ENCODE results near the gene STAU1. TPM values are rescaled to one million over a fixed set of nuclear protein-coding genes. Genes with fewer than 3 reads are reported as not detected.

Gene STAU1
- 10 to 100 TPM; 56.6 to 60.5 TPM for total RNA-seq

- POLR2A ChIA-PET: interaction anchor here (1.0 to 3.3 kb wide), 9 partner anchors 8 to 141 kb away, joined by 3 to 29 read pairs (median 5); partner anchors contain the start of genes CSE1L, DDX27 and ZNFX1
- Mint-ChIP-seq H3K36me3 (ENCODE audit: low read depth) (peaks cover 27% of the 10 kb centered on the region), H3K4me1 (peaks cover 38% of the 10 kb centered on the region), H3K27ac (peak within 1 kb of the TSS; percentile 89), H3K4me3 (peak within 1 kb of the TSS; percentile 90), H3K9me3 (no peaks in the 10 kb centered on the region), H3K27me3 (peaks cover 7% of the 10 kb centered on the region)
- CTCF ChIA-PET: interaction anchor here (0.7 to 1.7 kb wide), 5 partner anchors 9 to 366 kb away, joined by 3 to 14 read pairs (median 3); partner anchors contain the start of gene DDX27
- DNase-seq: peak; percentile 96
These were observed at the start of gene STAU1 for GRCh38 chr20:49187851-49188641. Gene STAU1, minus strand, starts transcription at chr20:49188334. Its CDS starts 22,133 bp downstream, at chr20:49166201.

GRCh38 chr20:49237531-49237930 lies 49.4 kb upstream of the STAU1 start:
- ChIA-PET POLR2A (interaction anchor here (0.9 to 1.7 kb wide), 4 partner anchors 9 to 23 kb away, joined by 3 to 13 read pairs (median 4); partner anchors contain the start of gene DDX27), CTCF (interaction anchor here (0.6 to 1.9 kb wide), 6 partner anchors 9 to 105 kb away, joined by 3 to 12 read pairs (median 5); no protein-coding TSS in a partner anchor)
- no peak overlapping the region for H3K27ac Mint-ChIP-seq
- H3K27me3 Mint-ChIP-seq: no peaks in the 10 kb centered on the region
- no peak for DNase-seq
- H3K4me1 Mint-ChIP-seq: no peaks in the 10 kb centered on the region
- H3K9me3 Mint-ChIP-seq: no peaks in the 10 kb centered on the region
- H3K36me3 Mint-ChIP-seq (ENCODE audit: low read depth): peaks cover 72% of the 10 kb centered on the region
- H3K4me3 Mint-ChIP-seq: no peak overlapping the region

GRCh38 chr20:49236301-49236700 lies 48.2 kb upstream of the STAU1 start:
- H3K4me3 Mint-ChIP-seq: no peak overlapping the region
- DNase-seq: no peak
- no peaks in the 10 kb centered on the region for H3K9me3 Mint-ChIP-seq
- H3K36me3 Mint-ChIP-seq (ENCODE audit: low read depth): peaks cover 66% of the 10 kb centered on the region
- CTCF ChIA-PET: interaction anchor here (1.9 kb wide), 1 partner anchor 11 kb away, joined by 12 read pairs; no protein-coding TSS in a partner anchor
- H3K27ac Mint-ChIP-seq: no peak overlapping the region
- H3K27me3 Mint-ChIP-seq: no peaks in the 10 kb centered on the region
- H3K4me1 Mint-ChIP-seq: no peaks in the 10 kb centered on the region
- POLR2A ChIA-PET: interaction anchor here (0.6 to 1.7 kb wide), 3 partner anchors 11 to 43 kb away, joined by 3 to 13 read pairs (median 4); no protein-coding TSS in a partner anchor

GRCh38 chr20:49234831-49235230 lies 46.7 kb upstream of the STAU1 start:
- ChIA-PET POLR2A (interaction anchor here (0.6 to 0.8 kb wide), 2 partner anchors 13 to 14 kb away, joined by 3 read pairs; no protein-coding TSS in a partner anchor), CTCF (interaction anchor here (1.4 to 1.6 kb wide), 2 partner anchors 8 to 102 kb away, joined by 3 to 5 read pairs; no protein-coding TSS in a partner anchor)
- Mint-ChIP-seq H3K27me3 (no peaks in the 10 kb centered on the region), H3K9me3 (no peaks in the 10 kb centered on the region), H3K36me3 (ENCODE audit: low read depth) (peaks cover 67% of the 10 kb centered on the region), H3K27ac (no peak overlapping the region), H3K4me3 (no peak overlapping the region), H3K4me1 (no peaks in the 10 kb centered on the region)
- DNase-seq: no peak

- Mint-ChIP-seq H3K4me1 (no peaks in the 10 kb centered on the region), H3K36me3 (ENCODE audit: low read depth) (peaks cover 62% of the 10 kb centered on the region), H3K27ac (no peak overlapping the region), H3K27me3 (no peaks in the 10 kb centered on the region), H3K9me3 (no peaks in the 10 kb centered on the region), H3K4me3 (no peak overlapping the region)
- no peak for DNase-seq
- ChIA-PET POLR2A (no interaction called here), CTCF (interaction anchor here (1.6 kb wide), 1 partner anchor 10 kb away, joined by 5 read pairs; no protein-coding TSS in a partner anchor)
These were observed 45.1 kb upstream of the STAU1 start for GRCh38 chr20:49233226-49233625.

GRCh38 chr20:49231471-49231870 lies 43.3 kb upstream of the STAU1 start:
- CTCF ChIA-PET: interaction anchor here (1.0 kb wide), 1 partner anchor 15 kb away, joined by 3 read pairs; no protein-coding TSS in a partner anchor
- H3K4me3 Mint-ChIP-seq: no peak overlapping the region

GRCh38 chr20:49230561-49231133 lies 42.5 kb upstream of the STAU1 start:
- H3K27me3 Mint-ChIP-seq: no peaks in the 10 kb centered on the region
- H3K4me1 Mint-ChIP-seq: no peaks in the 10 kb centered on the region
- ChIA-PET CTCF (no interaction called here), POLR2A (interaction anchor here (1.0 kb wide), 1 partner anchor 11 kb away, joined by 3 read pairs; the partner anchor contains the start of gene DDX27)
- no peaks in the 10 kb centered on the region for H3K9me3 Mint-ChIP-seq
- H3K27ac Mint-ChIP-seq: no peak overlapping the region
- DNase-seq: no peak
- H3K4me3 Mint-ChIP-seq: no peak overlapping the region
- H3K36me3 Mint-ChIP-seq (ENCODE audit: low read depth): peaks cover 64% of the 10 kb centered on the region

More at GRCh38 chr20:49231471-49231870, 43.3 kb upstream of the STAU1 start:
- Mint-ChIP-seq H3K27ac (no peak overlapping the region), H3K36me3 (ENCODE audit: low read depth) (peaks cover 63% of the 10 kb centered on the region), H3K4me1 (no peaks in the 10 kb centered on the region), H3K27me3 (no peaks in the 10 kb centered on the region), H3K9me3 (no peaks in the 10 kb centered on the region)
- POLR2A ChIA-PET: interaction anchor here (1.0 kb wide), 1 partner anchor 12 kb away, joined by 3 read pairs; the partner anchor contains the start of gene DDX27
- DNase-seq: no peak

- H3K4me3 Mint-ChIP-seq: no peak overlapping the region
- no peaks in the 10 kb centered on the region for H3K27me3 Mint-ChIP-seq
- CTCF ChIA-PET: no interaction called here
- DNase-seq: no peak
- H3K9me3 Mint-ChIP-seq: no peaks in the 10 kb centered on the region
- no peak overlapping the region for H3K27ac Mint-ChIP-seq
- no peaks in the 10 kb centered on the region for H3K4me1 Mint-ChIP-seq
- H3K36me3 Mint-ChIP-seq (ENCODE audit: low read depth): peaks cover 66% of the 10 kb centered on the region
- POLR2A ChIA-PET: no interaction called here
These were observed 41.9 kb upstream of the STAU1 start for GRCh38 chr20:49230021-49230420.

- ChIA-PET POLR2A (no interaction called here), CTCF (no interaction called here)
- Mint-ChIP-seq H3K9me3 (no peaks in the 10 kb centered on the region), H3K27me3 (no peaks in the 10 kb centered on the region), H3K27ac (no peak overlapping the region), H3K4me1 (no peaks in the 10 kb centered on the region), H3K36me3 (ENCODE audit: low read depth) (peaks cover 66% of the 10 kb centered on the region), H3K4me3 (no peak overlapping the region)
- no peak for DNase-seq
These were observed 41.2 kb upstream of the STAU1 start for GRCh38 chr20:49229381-49229780.

GRCh38 chr20:49228676-49229075 lies 40.5 kb upstream of the STAU1 start:
- CTCF ChIA-PET: interaction anchor here (1.0 kb wide), 1 partner anchor 96 kb away, joined by 4 read pairs; no protein-coding TSS in a partner anchor

GRCh38 chr20:49225896-49226295 lies 37.8 kb upstream of the STAU1 start:
- Mint-ChIP-seq H3K27ac (no peak overlapping the region), H3K36me3 (ENCODE audit: low read depth) (peaks cover 68% of the 10 kb centered on the region), H3K9me3 (no peaks in the 10 kb centered on the region), H3K4me3 (no peak overlapping the region), H3K4me1 (peaks cover 3% of the 10 kb centered on the region), H3K27me3 (no peaks in the 10 kb centered on the region)
- POLR2A ChIA-PET: no interaction called here
- CTCF ChIA-PET: no interaction called here
- DNase-seq: no peak

More at GRCh38 chr20:49228676-49229075, 40.5 kb upstream of the STAU1 start:
- Mint-ChIP-seq H3K36me3 (ENCODE audit: low read depth) (peaks cover 65% of the 10 kb centered on the region), H3K4me3 (no peak overlapping the region), H3K4me1 (no peaks in the 10 kb centered on the region), H3K27ac (no peak overlapping the region), H3K27me3 (no peaks in the 10 kb centered on the region), H3K9me3 (no peaks in the 10 kb centered on the region)
- POLR2A ChIA-PET: no interaction called here
- DNase-seq: no peak

GRCh38 chr20:49219924-49220831 lies 32.0 kb upstream of the STAU1 start:
- peaks cover 24% of the 10 kb centered on the region for H3K4me1 Mint-ChIP-seq
- H3K4me3 Mint-ChIP-seq: peak overlapping the region; percentile 88
- ChIA-PET POLR2A (interaction anchor here (0.6 to 1.8 kb wide), 5 partner anchors 11 to 174 kb away, joined by 3 to 11 read pairs (median 3); partner anchors contain the start of genes CSE1L and ZNFX1), CTCF (interaction anchor here (1.2 to 6.7 kb wide), 3 partner anchors 14 to 87 kb away, joined by 3 to 156 read pairs (median 4); no protein-coding TSS in a partner anchor)
- peak overlapping the region; percentile 93 for H3K27ac Mint-ChIP-seq
- DNase-seq: no peak
- no peaks in the 10 kb centered on the region for H3K9me3 Mint-ChIP-seq
- peaks cover 43% of the 10 kb centered on the region for H3K36me3 Mint-ChIP-seq (ENCODE audit: low read depth)
- no peaks in the 10 kb centered on the region for H3K27me3 Mint-ChIP-seq
